GM12891 (cell line): Measurements from ENCODE around the gene AKAP7.

ENCODE experiments used
- DNase-seq: peaks from one replicate; pipeline ENCODE4 v3.0.0; 2011; ENCODE audit warnings: low spot score; ENCODE audit not compliant: insufficient read length
- FAIRE-seq: peaks from 2 replicates; lab custom pipeline; 2011; peaks lifted over from hg19 to GRCh38; lab: Jason Lieb, UNC
- PAX5 ChIP-seq: IDR thresholded peaks from 2 replicates; pipeline ENCODE4 v1.6.1; 2011; ENCODE audit warnings: low read length, moderate library complexity, mild to moderate bottlenecking; ENCODE audit not compliant: insufficient read depth, severe bottlenecking
- POLR2A ChIP-seq: IDR thresholded peaks from 2 replicates; pipeline ENCODE4 v1.6.1; 2011; ENCODE audit warnings: low read depth, low read length, control low read depth
- POLR2AphosphoS5 ChIP-seq: IDR thresholded peaks from 2 replicates; pipeline ENCODE4 v1.6.1; 2011; ENCODE audit warnings: low read depth, low read length, control low read depth
- POU2F2 ChIP-seq: IDR thresholded peaks from 2 replicates; pipeline ENCODE4 v1.6.1; 2011; ENCODE audit warnings: low read depth, mild to moderate bottlenecking, control low read depth, low read length, moderate library complexity
- SPI1 ChIP-seq: IDR thresholded peaks from 2 replicates; pipeline ENCODE4 v1.6.1; 2011; ENCODE audit warnings: low read depth, low read length, control low read depth
- TAF1 ChIP-seq: IDR thresholded peaks from 2 replicates; pipeline ENCODE4 v1.6.1; 2011; ENCODE audit warnings: low read depth, low read length, control low read depth

Gene AKAP7

GRCh38 chr6:131262060-131262459 lies 126.8 kb downstream of the AKAP7 start:
- DNase-seq: no peak
- TF ChIP-seq TAF1 (no peak), POLR2A (no peak), SPI1 (no peak), PAX5 (no peak), POU2F2 (no peak), POLR2AphosphoS5 (no peak)
- no peak for FAIRE-seq

- FAIRE-seq (no peak), DNase-seq (no peak)
- no peak for TF ChIP-seq POLR2A
- TF ChIP-seq POU2F2: no peak
- TF ChIP-seq POLR2AphosphoS5: no peak
- TF ChIP-seq TAF1: no peak
- no peak for TF ChIP-seq SPI1
- no peak for TF ChIP-seq PAX5
Observed at GRCh38 chr6:131265939-131266338, 130.7 kb downstream of the AKAP7 start.

- no peak for TF ChIP-seq TAF1
- no peak for TF ChIP-seq PAX5
- TF ChIP-seq POU2F2: no peak
- no peak for TF ChIP-seq POLR2AphosphoS5
- TF ChIP-seq POLR2A: no peak
- no peak for TF ChIP-seq SPI1
- FAIRE-seq: no peak
- DNase-seq: no peak
Observed at GRCh38 chr6:131268303-131268702, 133.0 kb downstream of the AKAP7 start.

GRCh38 chr6:131269565-131270391 lies 134.5 kb downstream of the AKAP7 start:
- no peak for TF ChIP-seq PAX5
- no peak for TF ChIP-seq POLR2AphosphoS5
- no peak for TF ChIP-seq SPI1
- TF ChIP-seq TAF1: no peak
- no peak for TF ChIP-seq POU2F2
- TF ChIP-seq POLR2A: no peak

GRCh38 chr6:131270534-131270933 lies 135.3 kb downstream of the AKAP7 start:
- no peak for DNase-seq
- no peak for FAIRE-seq
- TF ChIP-seq POLR2A: no peak
- TF ChIP-seq PAX5: no peak
- TF ChIP-seq POLR2AphosphoS5: no peak
- no peak for TF ChIP-seq TAF1
- no peak for TF ChIP-seq POU2F2

More at GRCh38 chr6:131269565-131270391, 134.5 kb downstream of the AKAP7 start:
- DNase-seq (no peak), FAIRE-seq (no peak)

DNA sequence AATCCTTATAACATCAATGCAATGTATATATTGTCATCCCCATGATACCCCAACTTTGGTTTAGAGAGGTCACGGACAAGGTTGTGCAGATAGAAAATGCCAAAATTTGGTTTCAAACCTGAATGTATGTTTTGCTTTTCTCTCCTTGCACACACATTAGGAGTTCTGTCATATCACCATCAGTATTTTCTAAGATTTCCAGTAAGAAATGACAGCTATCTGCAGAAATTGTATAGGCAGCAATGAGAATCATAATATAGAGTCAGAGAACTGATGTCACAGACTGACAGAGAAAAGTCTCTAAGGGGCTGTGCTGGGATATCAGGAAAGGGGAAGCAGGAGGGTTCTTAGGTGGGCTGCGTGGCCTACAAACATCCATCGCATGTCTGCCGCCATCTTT lies 140.0 kb downstream of the AKAP7 start:
- no peak for FAIRE-seq
- DNase-seq: no peak
- TF ChIP-seq PAX5 (no peak), TAF1 (no peak), SPI1 (no peak), POLR2AphosphoS5 (no peak)

DNA sequence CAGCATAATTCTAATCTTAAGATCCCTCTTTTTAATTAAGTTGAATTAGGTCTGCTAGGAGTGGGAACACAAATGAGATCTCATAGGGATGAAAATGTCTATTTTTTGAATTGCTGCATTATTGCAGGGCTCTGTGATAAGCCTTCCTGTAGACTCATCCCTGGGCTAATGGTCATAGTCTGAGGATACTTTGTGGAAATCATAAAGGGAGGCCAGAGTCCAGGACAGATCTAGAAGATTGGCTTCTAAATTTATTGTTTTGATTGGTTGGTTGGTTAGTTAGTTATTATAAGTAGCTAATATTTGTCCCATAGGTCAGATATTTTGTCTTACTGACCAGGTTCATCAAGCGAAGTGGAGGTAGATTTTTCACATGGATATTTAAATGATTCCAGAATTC lies 142.3 kb downstream of the AKAP7 start:
- TF ChIP-seq PAX5: no peak
- TF ChIP-seq POLR2A: no peak
- TF ChIP-seq POU2F2: no peak
- no peak for TF ChIP-seq SPI1
- no peak for TF ChIP-seq TAF1
- TF ChIP-seq POLR2AphosphoS5: no peak
- FAIRE-seq: no peak
- no peak for DNase-seq

GRCh38 chr6:131281471-131282270 lies 146.4 kb downstream of the AKAP7 start:
- DNase-seq (no peak), FAIRE-seq (no peak)
- TF ChIP-seq PAX5 (no peak), SPI1 (no peak), POLR2A (no peak), POU2F2 (no peak), TAF1 (no peak), POLR2AphosphoS5 (no peak)

GRCh38 chr6:131282365-131282764 lies 147.1 kb downstream of the AKAP7 start:
- FAIRE-seq: no peak
- no peak for DNase-seq
- no peak for TF ChIP-seq POU2F2
- no peak for TF ChIP-seq TAF1
- TF ChIP-seq POLR2A: no peak
